GM12878 (cell line): ENCODE measurements around the gene MED13L. TPM values are rescaled to one million over a fixed set of nuclear protein-coding genes. Genes with fewer than 3 reads are reported as not detected.
"Not testable (repeated sequence)": the region's sequence is repeated elsewhere in the genome, so short reads cannot be mapped to it uniquely, and the experiment has no call there.

Source experiments
- ATAC-seq: fragments of 200-7000 bp; cut with Tn5 transposase; 3 replicates; pipeline ENCODE4 v1.9.1; 2020; ENCODE audit warnings: mild to moderate bottlenecking, moderate library complexity
- BruUV-seq: library from RNA; stranded (reverse); fragments of 400-500 nt; replicated peaks from 2 replicates; lab custom pipeline; 2021; lab: Mats Ljungman, UMichigan
- CTCF ChIA-PET: fragments of 300-600 bp; sonication (Branson Sonifier 250); formaldehyde crosslinking; extraction: SDS; loops from one replicate; lab custom pipeline; 2021; ENCODE audit warnings: inconsistent platforms; lab: Yijun Ruan, JAX
- POLR2A ChIA-PET: fragments of 350-600 bp; formaldehyde crosslinking; extraction: SDS; loops from one replicate; lab custom pipeline; 2021; ENCODE audit warnings: inconsistent platforms; lab: Charles Lee
- RAD21 ChIA-PET: fragments of 300-600 bp; sonication (Branson Sonifier 250); formaldehyde crosslinking; loops from one replicate; lab custom pipeline; 2023; ENCODE audit warnings: antibody characterized with exemption; ENCODE audit not compliant: unreplicated experiment; lab: Charles Lee
- SMC1A ChIA-PET: fragments of 300-600 bp; sonication (Branson Sonifier 250); formaldehyde crosslinking; loops from one replicate; lab custom pipeline; 2023; ENCODE audit not compliant: unreplicated experiment, uncharacterized antibody; lab: Charles Lee
- DNase-seq: peaks from one replicate; pipeline ENCODE4 v3.0.0-alpha.2; 2011; ENCODE audit warnings: low read depth, low spot score
- FAIRE-seq: peaks from 3 replicates; lab custom pipeline; 2011; peaks lifted over from hg19 to GRCh38; lab: Jason Lieb, UNC
- H2AFZ ChIP-seq: 2 replicates; pipeline ENCODE4 v1.6.0; 2011; ENCODE audit warnings: low read depth, low read length, control low read depth; ENCODE audit not compliant: control insufficient read depth
- H3K27ac ChIP-seq: 2 replicates; pipeline ENCODE4 v1.5.1; 2011; ENCODE audit warnings: control low read depth; ENCODE audit not compliant: control insufficient read depth, insufficient read depth
- H3K27me3 ChIP-seq, 2 experiments: replicated peaks in 1 of 2; 2 replicates each; pipeline versions ENCODE4 v1.6.0 to v1.6.1; 2011; ENCODE audit warnings: low read length in 1 of 2; ENCODE audit not compliant: control insufficient read depth in 2 of 2, insufficient read depth in 2 of 2
- H3K36me3 ChIP-seq, 2 experiments: 2 replicates each; pipeline ENCODE4 v1.5.1; 2011; ENCODE audit warnings: low read length in 1 of 2; ENCODE audit not compliant: control insufficient read depth in 2 of 2, insufficient read depth in 2 of 2
- H3K4me1 ChIP-seq: 2 replicates; pipeline ENCODE4 v1.6.1; 2011; ENCODE audit warnings: mild to moderate bottlenecking, low read length, moderate library complexity, mixed read lengths; ENCODE audit not compliant: control insufficient read depth, insufficient read depth
- H3K4me2 ChIP-seq: 2 replicates; pipeline ENCODE4 v1.6.0; 2011; ENCODE audit warnings: control low read depth; ENCODE audit not compliant: control insufficient read depth, insufficient read depth
- H3K4me3 ChIP-seq: fragments of 200-600 bp; sonication (generic); 2 replicates; pipeline ENCODE4 v1.5.1; 2016
- H3K79me2 ChIP-seq: 2 replicates; pipeline ENCODE4 v1.6.0; 2011; ENCODE audit warnings: low read length; ENCODE audit not compliant: control insufficient read depth, insufficient read depth
- H3K9ac ChIP-seq: 2 replicates; pipeline ENCODE4 v1.8.0; 2011; ENCODE audit warnings: low read length, control low read depth, mixed read lengths; ENCODE audit not compliant: control insufficient read depth, insufficient read depth
- H3K9me3 ChIP-seq: replicated peaks from 3 replicates; pipeline ENCODE4 v1.5.1; 2011; ENCODE audit warnings: mild to moderate bottlenecking, low read length; ENCODE audit not compliant: control insufficient read depth, insufficient read depth
- H4K20me1 ChIP-seq: 2 replicates; pipeline ENCODE4 v1.6.0; 2011; ENCODE audit not compliant: control insufficient read depth, insufficient read depth
- CHD4 ChIP-seq: fragments of 200-600 bp; sonication (generic); IDR thresholded peaks from 2 replicates; pipeline ENCODE4 v1.6.1; 2016; ENCODE audit warnings: mild to moderate bottlenecking
- KDM1A ChIP-seq: fragments of 200-600 bp; sonication (generic); IDR thresholded peaks from 2 replicates; pipeline ENCODE4 v1.6.1; 2016; ENCODE audit warnings: borderline replicate concordance
- NR2F1 ChIP-seq: fragments of 450-650 bp; conservative IDR thresholded peaks from 2 replicates; pipeline ENCODE4 v1.6.1; 2017; ENCODE audit warnings: mild to moderate bottlenecking
- SREBF1 ChIP-seq: IDR thresholded peaks from 2 replicates; pipeline ENCODE4 v1.6.1; 2012; ENCODE audit warnings: mild to moderate bottlenecking, low read length
- SUZ12 ChIP-seq: fragments of 200-600 bp; sonication (generic); IDR thresholded peaks from one replicate; pipeline ENCODE4 v1.6.1; 2018; ENCODE audit warnings: antibody characterized with exemption, mild to moderate bottlenecking; ENCODE audit not compliant: unreplicated experiment
- YBX1 ChIP-seq: fragments of 450-650 bp; IDR thresholded peaks from 2 replicates; pipeline ENCODE4 v1.6.1; 2016; ENCODE audit warnings: antibody characterized with exemption
- WGBS: methylation state at CpG from one replicate; pipeline ENCODE4 v1.1.6; 2016; ENCODE audit warnings: low lambda C conversion rate; ENCODE audit not compliant: insufficient replicate concordance, insufficient coverage; ENCODE audit errors: missing lambda C conversion rate; 5-methylcytosine and 5-hydroxymethylcytosine counted together
- in situ Hi-C: fragments of 300-500 bp; cut with MboI; formaldehyde crosslinking; loops from 9 replicates; pipeline ENCODE4 v1.14.3; 2018; ENCODE audit warnings: mixed read lengths
- intact Hi-C: fragments of 100-400 bp; cut with micrococcal nuclease; formaldehyde crosslinking; loops from one replicate; pipeline ENCODE4 v1.14.2; 2022; ENCODE audit not compliant: unreplicated experiment
- polyA plus RNA-seq, 11 experiments: library from polyadenylated mRNA; depleted of rRNA in 4 of 11; unstranded in 6 of 11; stranded (reverse) in 5 of 11; fragments of >200 nt; fragmentation: Nextera tagmentation in 4 of 11; fragmentation: Illumina TruSeq in 1 of 11; extraction: Ambion mirVana in 4 of 11; extraction: Trizol in 1 of 11; gene quantifications; 1 replicate in 1 of 11; 2 replicates in 10 of 11; pipeline versions ENCODE4 v1.2.1 to v1.2.3, GENCODE V29; 2011 to 2016; ENCODE audit warnings: inconsistent platforms in 2 of 11, missing spikeins in 2 of 11, low read depth in 1 of 11
- total RNA-seq, 4 experiments: library from RNA; depleted of rRNA in 3 of 4; stranded (reverse); fragments of >200 nt in 3 of 4; fragmentation: Illumina TruSeq in 1 of 4; extraction: Trizol in 1 of 4; gene quantifications; 2 replicates each; pipeline versions ENCODE4 v1.2.1 to v1.2.3, GENCODE V29; 2013 to 2021
- TF ChIP-seq, protein P1 (sequence below): fragments of 450-650 bp; IDR thresholded peaks from 2 replicates; pipeline ENCODE4 v1.6.1; 2017; ENCODE audit warnings: mild to moderate bottlenecking, moderate library complexity
- TF ChIP-seq, protein P2 (sequence below): fragments of 450-650 bp; IDR thresholded peaks from 2 replicates; pipeline ENCODE4 v1.6.1; 2017; ENCODE audit warnings: low read depth, mild to moderate bottlenecking, moderate library complexity

The MED13L gene
- total and polyA plus RNA-seq, 10 of the 15 experiments (the other 5 are each of a cell fraction or from before 2014, with no cell fraction given) = 3.7 to 30.1 (median 9.1) TPM

DNA sequence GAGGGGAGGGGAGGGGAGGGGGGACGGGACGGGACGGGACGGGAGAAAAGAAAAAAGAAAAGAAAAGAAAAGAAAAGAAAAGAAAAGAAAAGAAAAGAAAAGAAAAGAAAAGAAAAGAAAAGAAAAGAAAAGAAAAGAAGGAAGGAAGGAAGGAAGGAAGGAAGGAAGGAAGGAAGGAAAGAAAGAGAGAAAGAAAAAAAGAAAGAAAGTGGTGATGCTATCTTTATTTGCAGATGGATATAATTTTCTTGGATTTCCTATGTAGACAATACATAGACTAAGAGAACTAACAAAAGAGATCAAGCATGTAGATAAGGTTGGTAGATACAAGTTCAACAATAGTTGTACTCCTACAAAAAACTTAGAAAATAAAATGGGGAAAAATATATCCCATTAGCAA is 245.9 kb downstream of the MED13L start:
- FAIRE-seq, BruUV-seq, H3K9me3 ChIP-seq, ATAC-seq, SMC1A ChIA-PET, H3K4me1 ChIP-seq, H3K4me3 ChIP-seq, H3K4me2 ChIP-seq, H3K79me2 ChIP-seq, intact Hi-C loops, H3K27ac ChIP-seq, CTCF ChIA-PET, H3K9ac ChIP-seq, RAD21 ChIA-PET, DNase-seq, H3K36me3 ChIP-seq, H4K20me1 ChIP-seq, H3K27me3 ChIP-seq, H2AFZ ChIP-seq, in situ Hi-C loops: not testable (repeated sequence)
- POLR2A ChIA-PET = interaction anchor here (0.5 kb wide), 1 partner anchor 1230 kb away, joined by 4 read pairs; no protein-coding TSS in a partner anchor
- WGBS = no CpG with 5 or more reads among the region's 4 CpGs

DNA sequence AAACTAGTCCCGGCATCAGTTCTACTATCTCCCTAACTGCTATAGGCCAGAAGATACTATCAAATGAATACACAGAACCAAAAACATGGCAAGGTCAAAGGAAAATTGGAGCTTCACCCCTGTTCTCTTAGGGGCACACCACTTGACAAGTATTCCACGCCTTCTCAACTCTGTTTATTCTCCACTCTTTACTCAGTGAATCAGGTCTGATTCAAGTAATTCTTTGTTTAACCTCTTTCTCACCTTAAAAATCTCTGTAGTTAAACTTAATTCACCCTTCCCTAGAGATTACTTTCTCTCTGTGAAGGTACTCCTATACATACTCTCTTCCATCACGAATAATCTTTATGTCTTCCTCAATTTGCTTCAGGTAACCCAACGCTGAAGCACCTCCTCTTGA is 248.9 kb downstream of the MED13L start:
- H4K20me1 ChIP-seq = no peaks in the 10 kb centered on the region; the same call in 1 of the 2 replicates
- H3K27ac ChIP-seq = no peak overlapping the region
- ChIA-PET SMC1A (no interaction called here), POLR2A (no interaction called here), RAD21 (no interaction called here), CTCF (interaction anchor here (1.3 kb wide), 1 partner anchor 13 kb away, joined by 5 read pairs; no protein-coding TSS in a partner anchor)
- H3K79me2 ChIP-seq = no peaks in the 10 kb centered on the region
- FAIRE-seq = no peak
- no peak overlapping the region for H3K9ac ChIP-seq
- no peaks in the 10 kb centered on the region; a peak in 1 of 4 replicates for H3K27me3 ChIP-seq
- TF ChIP-seq SUZ12 (no peak), SREBF1 (no peak), NR2F1 (no peak), CHD4 (no peak), KDM1A (no peak), YBX1 (no peak)
- TF ChIP-seq, protein P1, sequence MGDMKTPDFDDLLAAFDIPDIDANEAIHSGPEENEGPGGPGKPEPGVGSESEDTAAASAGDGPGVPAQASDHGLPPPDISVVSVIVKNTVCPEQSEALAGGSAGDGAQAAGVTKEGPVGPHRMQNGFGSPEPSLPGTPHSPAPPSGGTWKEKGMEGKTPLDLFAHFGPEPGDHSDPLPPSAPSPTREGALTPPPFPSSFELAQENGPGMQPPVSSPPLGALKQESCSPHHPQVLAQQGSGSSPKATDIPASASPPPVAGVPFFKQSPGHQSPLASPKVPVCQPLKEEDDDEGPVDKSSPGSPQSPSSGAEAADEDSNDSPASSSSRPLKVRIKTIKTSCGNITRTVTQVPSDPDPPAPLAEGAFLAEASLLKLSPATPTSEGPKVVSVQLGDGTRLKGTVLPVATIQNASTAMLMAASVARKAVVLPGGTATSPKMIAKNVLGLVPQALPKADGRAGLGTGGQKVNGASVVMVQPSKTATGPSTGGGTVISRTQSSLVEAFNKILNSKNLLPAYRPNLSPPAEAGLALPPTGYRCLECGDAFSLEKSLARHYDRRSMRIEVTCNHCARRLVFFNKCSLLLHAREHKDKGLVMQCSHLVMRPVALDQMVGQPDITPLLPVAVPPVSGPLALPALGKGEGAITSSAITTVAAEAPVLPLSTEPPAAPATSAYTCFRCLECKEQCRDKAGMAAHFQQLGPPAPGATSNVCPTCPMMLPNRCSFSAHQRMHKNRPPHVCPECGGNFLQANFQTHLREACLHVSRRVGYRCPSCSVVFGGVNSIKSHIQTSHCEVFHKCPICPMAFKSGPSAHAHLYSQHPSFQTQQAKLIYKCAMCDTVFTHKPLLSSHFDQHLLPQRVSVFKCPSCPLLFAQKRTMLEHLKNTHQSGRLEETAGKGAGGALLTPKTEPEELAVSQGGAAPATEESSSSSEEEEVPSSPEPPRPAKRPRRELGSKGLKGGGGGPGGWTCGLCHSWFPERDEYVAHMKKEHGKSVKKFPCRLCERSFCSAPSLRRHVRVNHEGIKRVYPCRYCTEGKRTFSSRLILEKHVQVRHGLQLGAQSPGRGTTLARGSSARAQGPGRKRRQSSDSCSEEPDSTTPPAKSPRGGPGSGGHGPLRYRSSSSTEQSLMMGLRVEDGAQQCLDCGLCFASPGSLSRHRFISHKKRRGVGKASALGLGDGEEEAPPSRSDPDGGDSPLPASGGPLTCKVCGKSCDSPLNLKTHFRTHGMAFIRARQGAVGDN = no peak
- TF ChIP-seq, protein P2, sequence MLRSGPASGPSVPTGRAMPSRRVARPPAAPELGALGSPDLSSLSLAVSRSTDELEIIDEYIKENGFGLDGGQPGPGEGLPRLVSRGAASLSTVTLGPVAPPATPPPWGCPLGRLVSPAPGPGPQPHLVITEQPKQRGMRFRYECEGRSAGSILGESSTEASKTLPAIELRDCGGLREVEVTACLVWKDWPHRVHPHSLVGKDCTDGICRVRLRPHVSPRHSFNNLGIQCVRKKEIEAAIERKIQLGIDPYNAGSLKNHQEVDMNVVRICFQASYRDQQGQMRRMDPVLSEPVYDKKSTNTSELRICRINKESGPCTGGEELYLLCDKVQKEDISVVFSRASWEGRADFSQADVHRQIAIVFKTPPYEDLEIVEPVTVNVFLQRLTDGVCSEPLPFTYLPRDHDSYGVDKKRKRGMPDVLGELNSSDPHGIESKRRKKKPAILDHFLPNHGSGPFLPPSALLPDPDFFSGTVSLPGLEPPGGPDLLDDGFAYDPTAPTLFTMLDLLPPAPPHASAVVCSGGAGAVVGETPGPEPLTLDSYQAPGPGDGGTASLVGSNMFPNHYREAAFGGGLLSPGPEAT = no peak
- whole genome bisulfite sequencing = 81% methylated on average over 4 of the region's 4 CpGs
- intact Hi-C loops (no loop called here), in situ Hi-C loops (no loop called here)
- H2AFZ ChIP-seq = no peak overlapping the region
- no peaks in the 10 kb centered on the region for H3K36me3 ChIP-seq
- no peak overlapping the region for H3K4me2 ChIP-seq
- no peak for ATAC-seq
- no TSS peak for BruUV-seq
- H3K9me3 ChIP-seq = no peaks in the 10 kb centered on the region
- no peaks in the 10 kb centered on the region for H3K4me1 ChIP-seq
- DNase-seq = no peak
- H3K4me3 ChIP-seq = no peak overlapping the region
